GM21447 (cell line): ENCODE results near the gene SRCIN1.

Source experiments
- ATAC-seq: cut with Tn5 transposase; IDR thresholded peaks from one replicate; pipeline ENCODE4 v1.9.1; 2021; ENCODE audit not compliant: unreplicated experiment

SRCIN1 gene

GRCh38 chr17:38600416-38600815, 5.3 kb downstream of the SRCIN1 start:
- no peak for ATAC-seq

- ATAC-seq = no peak
Measured at GRCh38 chr17:38599398-38599856, 6.3 kb downstream of the SRCIN1 start.

GRCh38 chr17:38598995-38599394, 6.8 kb downstream of the SRCIN1 start:
- ATAC-seq = no peak

- no peak for ATAC-seq
Measured at GRCh38 chr17:38598536-38598935, 7.2 kb downstream of the SRCIN1 start.

- ATAC-seq = no peak
Measured at GRCh38 chr17:38597375-38597774, 8.4 kb downstream of the SRCIN1 start.

GRCh38 chr17:38596651-38597050, 9.1 kb downstream of the SRCIN1 start:
- no peak for ATAC-seq

- ATAC-seq = no peak
Measured at GRCh38 chr17:38595892-38596291, 9.9 kb downstream of the SRCIN1 start.

- no peak for ATAC-seq
Measured at GRCh38 chr17:38594152-38594551, 11.6 kb downstream of the SRCIN1 start.

GRCh38 chr17:38592487-38592886, 13.3 kb downstream of the SRCIN1 start:
- ATAC-seq = no peak

GRCh38 chr17:38591759-38592241, 14.0 kb downstream of the SRCIN1 start:
- ATAC-seq = peak; percentile 57

GRCh38 chr17:38590988-38591758, 14.6 kb downstream of the SRCIN1 start:
- ATAC-seq = peak; percentile 49

GRCh38 chr17:38589462-38590114, 16.2 kb downstream of the SRCIN1 start:
- ATAC-seq = no peak

- ATAC-seq = no peak
Measured at GRCh38 chr17:38588788-38589174, 17.0 kb downstream of the SRCIN1 start.

GRCh38 chr17:38587947-38588787, 17.6 kb downstream of the SRCIN1 start:
- no peak for ATAC-seq

- ATAC-seq = no peak
Measured at GRCh38 chr17:38587203-38587602, 18.5 kb downstream of the SRCIN1 start.

- ATAC-seq = no peak
Measured at GRCh38 chr17:38586788-38587187, 19.0 kb downstream of the SRCIN1 start.

- ATAC-seq = no peak
Measured at GRCh38 chr17:38585918-38586529, 19.7 kb downstream of the SRCIN1 start.

- no peak for ATAC-seq
Measured at GRCh38 chr17:38585056-38585917, 20.5 kb downstream of the SRCIN1 start.

- no peak for ATAC-seq
Measured at GRCh38 chr17:38584350-38584925, 21.3 kb downstream of the SRCIN1 start.
